Thyroid gland (tissue), 4 donors: ENCODE data around the gene SERPINB6. TPM values are rescaled to one million over a fixed set of nuclear protein-coding genes. Genes with fewer than 3 reads are reported as not detected.

Experiments
- DNase-seq, 2 donors: peaks; one replicate each; pipeline ENCODE4 v3.0.0-alpha.2; 2019
- H3K27ac ChIP-seq, 3 donors: fragments of 200-600 bp; sonication (generic); 1 replicate in 2 of 3; 2 replicates in 1 of 3; pipeline ENCODE4 v1.5.1; 2016 to 2019; ENCODE audit warnings: mild to moderate bottlenecking in 1 of 3, moderate library complexity in 1 of 3
- H3K27me3 ChIP-seq: fragments of 200-600 bp; sonication (generic); one replicate; pipeline ENCODE4 v1.5.1; 2019
- H3K36me3 ChIP-seq, 2 donors: fragments of 200-600 bp; sonication (generic); one replicate each; pipeline ENCODE4 v1.5.1; 2016 to 2019
- H3K4me1 ChIP-seq, 2 donors: fragments of 200-600 bp; sonication (generic); one replicate each; pipeline ENCODE4 v1.5.1; 2017 to 2019
- H3K4me3 ChIP-seq, 3 donors: fragments of 200-600 bp; sonication (generic); replicated peaks in 1 of 3; 1 replicate in 2 of 3; 2 replicates in 1 of 3; pipeline ENCODE4 v1.5.1; 2016; ENCODE audit warnings: mild to moderate bottlenecking in 1 of 3
- H3K9me3 ChIP-seq: fragments of 200-600 bp; sonication (generic); one replicate; pipeline ENCODE4 v1.5.1; 2017
- CTCF ChIP-seq, 6 experiments: fragments of 200-600 bp in 3 of 6; fragments of 450-650 bp in 3 of 6; sonication (generic) in 3 of 6; IDR thresholded peaks; one replicate each; pipeline ENCODE4 v1.5.1; 2016 to 2019; ENCODE audit warnings: antibody characterized with exemption in 6 of 6, mild to moderate bottlenecking in 2 of 6, inconsistent platforms in 1 of 6, moderate library complexity in 1 of 6
- POLR2A ChIP-seq, 2 donors: fragments of 450-650 bp; IDR thresholded peaks; one replicate each; pipeline ENCODE4 v1.6.1; 2017; ENCODE audit warnings: antibody characterized with exemption in 2 of 2, mild to moderate bottlenecking in 2 of 2, moderate library complexity in 1 of 2
- WGBS, 2 donors: methylation state at CpG; one replicate each; pipeline ENCODE4 v1.1.5; 2017; 5-methylcytosine and 5-hydroxymethylcytosine counted together
- intact Hi-C: fragments of 100-400 bp; cut with DNase I; formaldehyde crosslinking; loops from one replicate; pipeline ENCODE4 v1.15.1; 2023
- total RNA-seq, 4 donors: library from RNA; depleted of rRNA; stranded (reverse); fragments of >200 nt; gene quantifications; one replicate each; pipeline ENCODE4 v1.2.3, GENCODE V29; 2016

The SERPINB6 gene
- total RNA-seq, 4 donors from 2014 or later = 151 to 210 (median 171) TPM

- Histone ChIP-seq H3K27ac (peak overlapping the region in 1 of 3 donors; percentile 37), H3K36me3 (no peaks in the 10 kb centered on the region), H3K27me3 (no peaks in the 10 kb centered on the region), H3K9me3 (no peaks in the 10 kb centered on the region), H3K4me3 (no peak overlapping the region), H3K4me1 (peaks cover 20 to 60% of the 10 kb centered on the region in 2 donors)
- TF ChIP-seq CTCF (IDR thresholded peaks at IDR 0.05) (no peak), POLR2A (IDR thresholded peaks at IDR 0.05) (no peak)
- intact Hi-C loops = no loop called here
- WGBS, 2 donors = 83 to 84% methylated on average over 7 of the region's 7 CpGs
- no peak for DNase-seq
These were observed 9.9 kb downstream of the SERPINB6 start for GRCh38 chr6:2961506-2961905.

- H3K9me3 ChIP-seq = no peaks in the 10 kb centered on the region
- 60 to 75% methylated on average over 4 of the region's 4 CpGs for WGBS, 2 donors
These were observed 10.4 kb downstream of the SERPINB6 start for GRCh38 chr6:2960935-2961334.

GRCh38 chr6:2959909-2960719 is 11.3 kb downstream of the SERPINB6 start:
- no peak for TF ChIP-seq POLR2A (IDR thresholded peaks at IDR 0.05)
- TF ChIP-seq CTCF (IDR thresholded peaks at IDR 0.05) = no peak
- Histone ChIP-seq H3K27ac (no peak overlapping the region), H3K4me1 (peaks cover 20 to 57% of the 10 kb centered on the region in 2 donors), H3K27me3 (no peaks in the 10 kb centered on the region), H3K9me3 (no peaks in the 10 kb centered on the region), H3K36me3 (no peaks in the 10 kb centered on the region), H3K4me3 (no peak overlapping the region)
- no peak for DNase-seq
- intact Hi-C loops = no loop called here
- 78 to 85% methylated on average over 12 of the region's 12 CpGs for WGBS, 2 donors

More at GRCh38 chr6:2960935-2961334, 10.4 kb downstream of the SERPINB6 start:
- Histone ChIP-seq H3K27me3 (no peaks in the 10 kb centered on the region), H3K36me3 (no peaks in the 10 kb centered on the region), H3K4me3 (no peak overlapping the region), H3K27ac (peak overlapping the region in 1 of 3 donors; percentile 37), H3K4me1 (peaks cover 20 to 57% of the 10 kb centered on the region in 2 donors)
- intact Hi-C loops = no loop called here
- no peak for TF ChIP-seq CTCF (IDR thresholded peaks at IDR 0.05)
- no peak for TF ChIP-seq POLR2A (IDR thresholded peaks at IDR 0.05)
- no peak for DNase-seq

- TF ChIP-seq CTCF (IDR thresholded peaks at IDR 0.05) (no peak), POLR2A (IDR thresholded peaks at IDR 0.05) (no peak)
- intact Hi-C loops = no loop called here
- H3K9me3 ChIP-seq = no peaks in the 10 kb centered on the region
- no peaks in the 10 kb centered on the region for H3K36me3 ChIP-seq
- no peak for DNase-seq
- 83% methylated on average over 9 of the region's 9 CpGs for WGBS, 2 donors
- peaks cover 20 to 57% of the 10 kb centered on the region in 2 donors for H3K4me1 ChIP-seq
- H3K27ac ChIP-seq = peak overlapping the region; percentile 36 to 53 (median 39)
- no peak overlapping the region for H3K4me3 ChIP-seq
- no peaks in the 10 kb centered on the region for H3K27me3 ChIP-seq
These were observed 12.6 kb downstream of the SERPINB6 start for GRCh38 chr6:2958776-2959175.

- whole genome bisulfite sequencing, 2 donors = 54 to 77% methylated on average over 14 to 18 of the region's 18 CpGs
- intact Hi-C loops = no loop called here
- no peaks in the 10 kb centered on the region for H3K27me3 ChIP-seq
- H3K4me3 ChIP-seq = no peak overlapping the region
- no peaks in the 10 kb centered on the region for H3K9me3 ChIP-seq
- H3K27ac ChIP-seq = peak overlapping the region; percentile 36 to 53 (median 39)
- H3K36me3 ChIP-seq = no peaks in the 10 kb centered on the region
- peak; percentile 59 to 63 for DNase-seq
- peaks cover 20 to 54% of the 10 kb centered on the region in 2 donors for H3K4me1 ChIP-seq
- no peak for TF ChIP-seq CTCF (IDR thresholded peaks at IDR 0.05)
These were observed 13.0 kb downstream of the SERPINB6 start for GRCh38 chr6:2958331-2958711.
